Measurements from ENCODE around the gene DLG2.

The DLG2 gene

DNA sequence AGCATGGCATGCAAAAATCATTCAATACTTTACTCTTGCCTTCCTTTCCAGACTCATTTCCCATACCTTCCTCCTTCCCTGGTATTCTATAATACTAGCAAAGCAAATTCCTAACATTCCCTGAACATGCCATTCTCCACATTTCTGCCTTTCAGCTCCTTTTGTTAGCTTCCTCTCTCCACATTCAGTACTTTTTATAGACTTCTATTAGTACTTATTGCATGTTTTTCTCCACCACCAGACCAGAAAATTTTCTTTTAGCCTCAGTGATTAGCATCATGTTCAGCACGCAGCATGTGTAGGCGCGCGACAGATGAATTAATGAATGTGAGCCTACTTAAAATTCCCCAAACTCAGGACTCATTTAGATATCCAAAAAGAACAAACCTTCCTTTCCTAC, 935.3 kb downstream of the DLG2 start:
- TF ChIP-seq CTCF (IDR thresholded peaks at IDR 0.05; ENCODE audit: control insufficient read depth, extremely low read depth, insufficient read depth) = no peak
- no peak for DNase-seq (ENCODE audit: low read depth)
- H3K4me3 ChIP-seq (ENCODE audit: low read depth, low read length) = no peak overlapping the region

DNA sequence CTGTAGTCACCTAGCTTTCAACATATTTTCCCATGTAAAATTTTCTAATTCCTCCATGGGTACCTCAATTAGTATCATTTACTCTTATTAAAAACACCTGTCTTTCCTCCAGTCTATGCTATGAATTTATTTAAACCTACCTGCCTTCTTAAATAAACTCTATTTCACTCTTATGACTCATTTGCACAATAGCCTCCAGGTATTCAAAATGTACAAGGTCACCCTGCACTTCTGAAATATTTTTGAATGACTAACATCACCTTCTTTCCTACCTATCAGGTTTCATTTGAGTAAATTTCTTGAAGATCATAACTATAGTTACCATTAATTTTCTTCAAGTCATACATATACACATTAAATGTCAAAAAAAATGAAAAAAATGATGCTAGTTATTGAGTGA, 939.7 kb downstream of the DLG2 start:
- no peak for DNase-seq (ENCODE audit: low read depth)
- no peak overlapping the region for H3K4me3 ChIP-seq (ENCODE audit: low read depth, low read length)
- no peak for TF ChIP-seq CTCF (IDR thresholded peaks at IDR 0.05; ENCODE audit: control insufficient read depth, extremely low read depth, insufficient read depth)

GRCh38 chr11:84686716-84687115, 940.4 kb downstream of the DLG2 start:
- TF ChIP-seq CTCF (IDR thresholded peaks at IDR 0.05; ENCODE audit: control insufficient read depth, extremely low read depth, insufficient read depth) = no peak
- H3K4me3 ChIP-seq (ENCODE audit: low read depth, low read length) = no peak overlapping the region
- DNase-seq (ENCODE audit: low read depth) = no peak

DNA sequence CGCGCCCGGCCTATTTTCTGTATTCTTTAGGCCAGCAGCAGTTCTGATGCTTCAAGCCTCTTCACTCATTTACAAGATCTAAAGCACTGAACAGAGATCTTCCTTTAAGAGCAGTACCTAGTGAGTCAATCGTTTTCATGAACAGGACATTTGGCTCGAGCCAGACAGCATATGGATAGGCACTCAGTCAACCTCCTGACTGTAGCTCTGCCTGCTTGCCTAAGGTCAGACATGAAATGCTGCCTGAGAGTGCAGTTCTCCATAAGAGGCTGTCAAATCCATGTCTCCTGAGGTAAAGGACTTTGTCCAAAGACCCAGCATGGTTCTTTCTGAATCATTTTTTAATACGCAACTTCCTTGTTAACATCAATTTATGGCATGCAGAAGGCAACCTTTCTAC, 941.2 kb downstream of the DLG2 start:
- TF ChIP-seq CTCF (IDR thresholded peaks at IDR 0.05; ENCODE audit: control insufficient read depth, extremely low read depth, insufficient read depth) = no peak
- DNase-seq (ENCODE audit: low read depth) = no peak
- H3K4me3 ChIP-seq (ENCODE audit: low read depth, low read length) = no peak overlapping the region

DNA sequence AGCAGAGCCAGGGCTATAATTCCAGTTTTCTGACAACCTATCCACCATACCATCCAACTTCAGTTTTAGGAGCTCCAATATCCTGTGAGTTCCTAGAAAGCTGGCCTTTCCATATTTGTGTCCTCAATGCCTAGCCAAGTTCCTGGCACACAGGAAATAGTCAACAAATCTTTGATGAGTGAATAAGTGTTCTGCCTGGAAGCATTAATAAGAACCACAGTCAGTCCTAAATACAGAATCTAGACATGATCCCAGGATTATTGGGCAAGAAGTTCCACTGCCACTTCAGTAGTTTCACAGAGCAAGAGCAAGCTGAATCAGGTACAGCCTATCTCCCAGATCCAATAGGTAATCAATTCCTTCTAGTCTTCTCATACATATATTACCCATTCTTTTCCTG, 942.0 kb downstream of the DLG2 start:
- DNase-seq (ENCODE audit: low read depth) = no peak
- H3K4me3 ChIP-seq (ENCODE audit: low read depth, low read length) = no peak overlapping the region
- no peak for TF ChIP-seq CTCF (IDR thresholded peaks at IDR 0.05; ENCODE audit: control insufficient read depth, extremely low read depth, insufficient read depth)

- no peak for DNase-seq (ENCODE audit: low read depth)
- TF ChIP-seq CTCF (IDR thresholded peaks at IDR 0.05; ENCODE audit: control insufficient read depth, extremely low read depth, insufficient read depth) = no peak
Measured at GRCh38 chr11:84681456-84681855, 945.7 kb downstream of the DLG2 start.

DNA sequence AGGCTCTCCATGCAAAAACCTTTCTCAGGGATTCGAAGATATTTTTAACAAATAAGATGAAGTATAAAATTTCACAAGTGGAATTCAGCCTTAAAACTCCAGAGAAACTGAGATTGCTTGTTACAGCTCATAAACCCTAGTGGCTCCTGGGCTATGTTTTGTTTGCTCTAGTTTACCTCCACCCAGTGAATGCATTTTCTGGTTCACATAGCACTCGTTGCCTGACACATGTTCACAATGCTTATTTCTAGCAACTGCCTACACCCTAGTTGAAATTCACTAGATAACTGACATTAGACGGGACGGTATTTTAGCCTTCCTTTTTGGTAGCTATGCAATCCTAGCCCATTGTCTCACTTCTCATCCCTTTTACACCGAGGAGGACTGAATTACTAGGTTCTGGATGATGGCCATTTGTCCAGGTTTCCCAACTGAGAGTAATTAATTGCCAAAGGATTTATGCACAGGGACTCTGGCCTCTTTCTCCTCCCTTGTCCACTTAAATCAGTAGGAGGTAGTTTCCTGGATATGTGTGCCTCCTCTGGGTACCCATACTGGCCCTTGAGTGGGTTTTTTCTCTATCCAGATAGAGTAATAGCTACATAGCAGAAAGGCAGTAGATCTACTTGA, 951.6 kb downstream of the DLG2 start:
- DNase-seq (ENCODE audit: low read depth) = no peak
- TF ChIP-seq CTCF (IDR thresholded peaks at IDR 0.05; ENCODE audit: control insufficient read depth, extremely low read depth, insufficient read depth) = no peak
- no peak overlapping the region for H3K4me3 ChIP-seq (ENCODE audit: low read depth, low read length)

More at GRCh38 chr11:84681456-84681855, 945.7 kb downstream of the DLG2 start:
- H3K4me3 ChIP-seq (ENCODE audit: low read depth, low read length) = no peak overlapping the region
